Suppressor macrophage treated with lipopolysaccharide for 4 hours (primary cell): ENCODE results near the gene COL27A1.

Experiments
- DNase-seq: peaks from one replicate; pipeline ENCODE4 v3.0.0-alpha.2; 2020

Gene COL27A1

GRCh38 chr9:114289571-114290481 is 134.5 kb downstream of the COL27A1 start:
- DNase-seq: no peak

- DNase-seq: no peak
Measured at GRCh38 chr9:114290561-114290986, 135.2 kb downstream of the COL27A1 start.

- DNase-seq: peak; percentile 70
Measured at GRCh38 chr9:114291064-114291474, 135.7 kb downstream of the COL27A1 start.

- no peak for DNase-seq
Measured at GRCh38 chr9:114291886-114292590, 136.7 kb downstream of the COL27A1 start.

GRCh38 chr9:114294664-114295063 is 139.3 kb downstream of the COL27A1 start:
- no peak for DNase-seq

GRCh38 chr9:114296338-114296737 is 141.0 kb downstream of the COL27A1 start:
- DNase-seq: no peak

- no peak for DNase-seq
Measured at GRCh38 chr9:114299286-114300152, 144.2 kb downstream of the COL27A1 start.

GRCh38 chr9:114300153-114300845 is 145.0 kb downstream of the COL27A1 start:
- DNase-seq: no peak

- DNase-seq: no peak
Measured at GRCh38 chr9:114300846-114301797, 145.8 kb downstream of the COL27A1 start.

- DNase-seq: no peak
Measured at GRCh38 chr9:114301798-114302565, 146.6 kb downstream of the COL27A1 start.

- DNase-seq: no peak
Measured at GRCh38 chr9:114302727-114303126, 147.4 kb downstream of the COL27A1 start.

GRCh38 chr9:114303571-114303970 is 148.2 kb downstream of the COL27A1 start:
- no peak for DNase-seq

GRCh38 chr9:114303977-114304376 is 148.6 kb downstream of the COL27A1 start:
- no peak for DNase-seq

GRCh38 chr9:114304416-114305188 is 149.3 kb downstream of the COL27A1 start:
- DNase-seq: no peak

GRCh38 chr9:114307899-114308267 is 152.5 kb downstream of the COL27A1 start:
- DNase-seq: no peak

GRCh38 chr9:114308361-114308950 is 153.1 kb downstream of the COL27A1 start:
- DNase-seq: no peak

- DNase-seq: no peak
Measured at GRCh38 chr9:114309096-114309495, 153.8 kb downstream of the COL27A1 start.

- DNase-seq: no peak
Measured at GRCh38 chr9:114310471-114311450, 155.4 kb downstream of the COL27A1 start.
